Liver (tissue), 9 donors: ENCODE results near the gene WNT8B. TPM values are rescaled to one million over a fixed set of nuclear protein-coding genes. Genes with fewer than 3 reads are reported as not detected.

Source experiments
- DNase-seq: peaks from one replicate; pipeline ENCODE4 v3.0.0-alpha.2; 2017; ENCODE audit warnings: low spot score
- H3K27ac ChIP-seq, 2 donors: one replicate each; pipeline ENCODE4 v1.7.0; 2013; ENCODE audit warnings: inconsistent platforms in 2 of 2, low read length in 2 of 2, control low read depth in 1 of 2, low read depth in 1 of 2, mild to moderate bottlenecking in 1 of 2
- H3K27me3 ChIP-seq, 4 donors: one replicate each; pipeline versions ENCODE4 v1.6.1 to v1.7.0; 2013; ENCODE audit warnings: low read length in 3 of 4, inconsistent platforms in 1 of 4, mild to moderate bottlenecking in 1 of 4, moderate library complexity in 1 of 4; ENCODE audit not compliant: control insufficient read depth in 4 of 4, insufficient read depth in 4 of 4
- H3K36me3 ChIP-seq, 4 donors: one replicate each; pipeline versions ENCODE4 v1.6.1 to v1.7.0; 2013; ENCODE audit warnings: low read length in 3 of 4, mild to moderate bottlenecking in 3 of 4, low read depth in 1 of 4, moderate library complexity in 1 of 4; ENCODE audit not compliant: control insufficient read depth in 4 of 4, insufficient read depth in 3 of 4
- H3K4me1 ChIP-seq, 4 donors: one replicate each; pipeline versions ENCODE4 v1.6.1 to v1.7.0; 2013; ENCODE audit warnings: low read length in 3 of 4, mild to moderate bottlenecking in 3 of 4, moderate library complexity in 1 of 4; ENCODE audit not compliant: control insufficient read depth in 4 of 4, insufficient read depth in 4 of 4
- H3K4me3 ChIP-seq, 3 donors: one replicate each; pipeline versions ENCODE4 v1.6.1 to v1.7.0; 2013; ENCODE audit warnings: low read length in 3 of 3, control low read depth in 1 of 3, low read depth in 1 of 3, mild to moderate bottlenecking in 1 of 3
- H3K9ac ChIP-seq, 2 donors: one replicate each; pipeline ENCODE4 v1.7.0; 2013; ENCODE audit warnings: low read length in 2 of 2, mild to moderate bottlenecking in 2 of 2, moderate library complexity in 2 of 2, control low read depth in 1 of 2, low read depth in 1 of 2
- H3K9me3 ChIP-seq, 4 donors: one replicate each; pipeline versions ENCODE4 v1.6.1 to v1.7.0; 2013; ENCODE audit warnings: low read length in 3 of 4; ENCODE audit not compliant: control insufficient read depth in 4 of 4
- ATF3 ChIP-seq: IDR thresholded peaks from 2 replicates; pipeline ENCODE4 v1.6.1; 2016; ENCODE audit warnings: antibody characterized with exemption
- CTCF ChIP-seq: fragments of 150-350 bp; IDR thresholded peaks from 2 replicates; pipeline ENCODE4 v1.5.1; 2017; ENCODE audit warnings: improper control_type of control experiment, low read depth, low read length; ENCODE audit not compliant: missing input control
- GABPA ChIP-seq, 2 donors: IDR thresholded peaks in 1 of 2; conservative IDR thresholded peaks in 1 of 2; 2 replicates each; pipeline ENCODE4 v1.6.1; 2016; ENCODE audit warnings: antibody characterized with exemption in 2 of 2, mild to moderate bottlenecking in 1 of 2, moderate library complexity in 1 of 2
- JUND ChIP-seq, 2 donors: IDR thresholded peaks; 2 replicates each; pipeline ENCODE4 v1.6.1; 2016; ENCODE audit warnings: antibody characterized with exemption in 2 of 2
- MAX ChIP-seq: IDR thresholded peaks from 2 replicates; pipeline ENCODE4 v1.6.1; 2016; ENCODE audit warnings: antibody characterized with exemption
- NR2F2 ChIP-seq: IDR thresholded peaks from 2 replicates; pipeline ENCODE4 v1.6.1; 2016; ENCODE audit warnings: antibody characterized with exemption
- RAD21 ChIP-seq, 2 donors: IDR thresholded peaks; 2 replicates each; pipeline ENCODE4 v1.6.1; 2016; ENCODE audit warnings: antibody characterized with exemption in 2 of 2, mild to moderate bottlenecking in 2 of 2
- REST ChIP-seq: IDR thresholded peaks from 2 replicates; pipeline ENCODE4 v1.6.1; 2016; ENCODE audit warnings: antibody characterized with exemption, mild to moderate bottlenecking
- RXRA ChIP-seq, 2 donors: IDR thresholded peaks; 2 replicates each; pipeline ENCODE4 v1.6.1; 2017 to 2018; ENCODE audit warnings: antibody characterized with exemption in 2 of 2, mild to moderate bottlenecking in 1 of 2
- SP1 ChIP-seq: IDR thresholded peaks from 2 replicates; pipeline ENCODE4 v1.6.1; 2018; ENCODE audit warnings: antibody characterized with exemption, mild to moderate bottlenecking
- TAF1 ChIP-seq: conservative IDR thresholded peaks from 2 replicates; pipeline ENCODE4 v1.6.1; 2016; ENCODE audit warnings: antibody characterized with exemption, mild to moderate bottlenecking
- ZBTB33 ChIP-seq: IDR thresholded peaks from 2 replicates; pipeline ENCODE4 v1.6.1; 2016; ENCODE audit warnings: antibody characterized with exemption
- WGBS: extraction: QIAGEN DNeasy Blood & Tissue Kit; methylation state at CpG from one replicate; pipeline ENCODE4 v1.1.7; 2013; 5-methylcytosine and 5-hydroxymethylcytosine counted together
- polyA plus RNA-seq, 2 donors: library from polyadenylated mRNA; stranded (reverse) in 1 of 2; unstranded in 1 of 2; fragments of 200-250 nt in 1 of 2; fragments of >200 nt in 1 of 2; fragmentation: Nextera tagmentation in 1 of 2; extraction: Ambion mirVana in 1 of 2; gene quantifications; one replicate each; pipeline versions ENCODE4 v1.2.1 to v1.2.3, GENCODE V29; 2013 to 2015
- total RNA-seq, 2 donors: library from RNA; depleted of rRNA; stranded (reverse); fragments of >200 nt; gene quantifications; one replicate each; pipeline ENCODE4 v1.2.3, GENCODE V29; 2014
- donor health status: healthy.
- donor health status: healthy.
- donor health status: healthy.
- donor health status: healthy.
- donor health status: healthy.

Gene WNT8B
- total and polyA plus RNA-seq, 4 donors = not detected

GRCh38 chr10:100496567-100496966 is 33.8 kb downstream of the WNT8B start:
- Histone ChIP-seq H3K27ac (no peak overlapping the region), H3K4me1 (no peaks in the 10 kb centered on the region), H3K27me3 (no peaks in the 10 kb centered on the region), H3K9me3 (no peaks in the 10 kb centered on the region), H3K9ac (no peak overlapping the region), H3K36me3 (peaks cover 2 to 40% (median 13%) of the 10 kb centered on the region in 4 donors), H3K4me3 (no peak overlapping the region)
- TF ChIP-seq JUND (IDR thresholded peaks at IDR 0.05) (no peak), GABPA (IDR thresholded peaks at IDR 0.05 in 1 of 2, conservative IDR thresholded peaks at IDR 0.05 in 1 of 2) (no peak), RAD21 (IDR thresholded peaks at IDR 0.05) (no peak), RXRA (IDR thresholded peaks at IDR 0.05) (no peak), ZBTB33 (no peak), MAX (no peak)
- WGBS = 98% methylated on average over 2 of the region's 2 CpGs
- no peak for DNase-seq

- H3K27me3 ChIP-seq = no peaks in the 10 kb centered on the region
- no peaks in the 10 kb centered on the region for H3K9me3 ChIP-seq
- TF ChIP-seq ATF3 = no peak
- TF ChIP-seq CTCF = no peak
- no peak for TF ChIP-seq SP1
- no peak for TF ChIP-seq GABPA (IDR thresholded peaks at IDR 0.05 in 1 of 2, conservative IDR thresholded peaks at IDR 0.05 in 1 of 2)
- TF ChIP-seq REST = no peak
- no peak for TF ChIP-seq ZBTB33
- no peak for TF ChIP-seq NR2F2
- no peak for TF ChIP-seq TAF1
- no peak for DNase-seq
- H3K4me3 ChIP-seq = no peak overlapping the region
- H3K36me3 ChIP-seq = peaks cover 2 to 43% (median 17%) of the 10 kb centered on the region in 4 donors
- no peak overlapping the region for H3K9ac ChIP-seq
- no peaks in the 10 kb centered on the region for H3K4me1 ChIP-seq
- WGBS = 97% methylated on average over 4 of the region's 4 CpGs
- no peak overlapping the region for H3K27ac ChIP-seq
Observed at GRCh38 chr10:100498059-100498458, 35.2 kb downstream of the WNT8B start.
